Stimulated activated CD4-positive, alpha-beta T cell treated with anti-CD3 and anti-CD28 coated beads, Interleukin-1b, Interleukin-23, amount 100 ng/mL, for 1 hour (primary cell): Measurements from ENCODE around the gene ANO4.
"Not testable (repeated sequence)": the region's sequence is repeated elsewhere in the genome, so short reads cannot be mapped to it uniquely, and the experiment has no call there.

Experiments
- DNase-seq, 2 donors: peaks; one replicate each; pipeline ENCODE4 v3.0.0-alpha.2; 2020; ENCODE audit warnings: low read depth in 2 of 2

ANO4 gene

GRCh38 chr12:100989509-100989908 lies 194.9 kb downstream of the ANO4 start:
- not testable (repeated sequence) for DNase-seq

DNA sequence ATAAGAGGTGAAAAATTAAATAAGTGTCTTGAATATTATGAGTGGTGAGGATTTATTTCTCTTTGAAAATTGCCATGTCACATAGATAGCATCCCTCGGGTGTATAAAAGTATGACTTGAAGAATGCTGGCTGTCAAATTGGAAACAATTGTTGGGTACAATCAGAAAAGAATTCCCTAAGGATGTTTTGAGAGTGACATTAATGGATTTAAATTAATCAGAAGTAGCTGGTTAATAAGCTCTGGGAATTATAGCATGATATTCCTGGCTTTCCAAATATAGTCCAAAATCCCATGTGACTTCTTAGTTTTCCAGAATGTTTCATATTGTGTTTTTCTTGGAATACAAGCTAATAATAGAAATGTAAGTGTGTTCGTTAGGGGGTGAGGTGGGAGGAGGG lies 196.5 kb downstream of the ANO4 start:
- DNase-seq = no peak

DNA sequence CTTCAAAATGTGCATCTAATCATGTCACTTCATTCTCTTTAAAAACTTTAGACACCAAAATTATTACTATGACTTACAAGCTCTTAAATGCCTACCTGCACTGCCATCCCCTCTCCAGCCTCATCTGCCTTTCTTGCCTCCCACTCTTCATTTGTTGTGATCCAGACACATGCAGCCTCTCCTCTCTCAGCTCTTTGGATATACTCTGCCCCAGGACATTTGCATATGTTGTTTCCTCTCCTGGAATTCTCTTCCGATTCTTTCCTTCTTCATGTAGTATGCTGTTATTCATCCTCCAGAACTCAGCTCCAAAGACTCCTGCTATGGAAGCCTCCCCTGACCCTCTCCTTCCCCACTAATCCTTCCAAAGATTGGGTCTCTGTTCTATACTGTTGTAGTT lies 197.6 kb downstream of the ANO4 start:
- no peak for DNase-seq

DNA sequence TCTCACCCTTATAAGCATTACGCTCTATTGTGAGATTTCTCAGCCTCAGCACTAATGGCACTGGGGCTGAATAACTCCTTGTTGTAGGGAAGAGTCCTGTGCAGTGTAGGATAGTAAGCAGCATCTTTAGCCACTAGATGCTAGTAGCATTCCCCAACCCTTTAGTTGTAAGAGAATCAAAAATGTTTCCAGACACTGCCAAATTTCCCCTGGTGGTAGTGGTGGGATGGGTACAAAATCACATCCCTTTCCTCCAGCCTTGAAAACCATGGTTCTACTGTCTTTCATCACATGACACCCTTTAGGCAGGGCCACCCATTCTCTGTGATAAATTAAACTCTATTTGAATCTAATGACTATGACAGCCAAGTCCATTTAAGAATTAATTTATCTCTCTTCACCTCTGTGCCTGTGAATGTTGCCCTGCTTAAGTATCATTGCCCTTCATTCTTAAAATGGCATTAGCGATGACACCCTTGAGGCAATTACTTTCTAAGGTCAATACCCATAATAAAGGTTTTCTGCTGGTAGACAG lies 199.4 kb downstream of the ANO4 start:
- DNase-seq = no peak

DNA sequence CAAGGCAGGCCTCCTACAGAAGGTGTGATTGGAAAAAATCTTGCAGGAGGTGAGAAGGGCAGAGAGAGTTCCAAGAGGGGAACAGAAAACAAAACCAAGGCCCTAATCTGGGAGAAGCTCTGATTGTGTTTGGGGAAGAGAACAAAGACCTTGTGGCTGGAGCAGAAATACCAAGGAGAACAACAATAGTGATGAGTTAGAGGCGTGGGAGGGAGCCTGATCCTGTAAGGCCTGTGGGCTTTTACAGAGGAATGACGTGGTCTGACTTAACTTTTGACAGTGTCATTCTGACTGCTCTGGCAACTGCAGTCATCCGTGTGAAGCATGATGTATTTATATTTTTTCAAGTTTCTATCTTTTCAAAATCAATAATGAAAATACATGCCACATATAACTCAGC lies 200.6 kb downstream of the ANO4 start:
- no peak for DNase-seq

- DNase-seq = no peak
Measured at GRCh38 chr12:100995771-100996170, 201.2 kb downstream of the ANO4 start.

DNA sequence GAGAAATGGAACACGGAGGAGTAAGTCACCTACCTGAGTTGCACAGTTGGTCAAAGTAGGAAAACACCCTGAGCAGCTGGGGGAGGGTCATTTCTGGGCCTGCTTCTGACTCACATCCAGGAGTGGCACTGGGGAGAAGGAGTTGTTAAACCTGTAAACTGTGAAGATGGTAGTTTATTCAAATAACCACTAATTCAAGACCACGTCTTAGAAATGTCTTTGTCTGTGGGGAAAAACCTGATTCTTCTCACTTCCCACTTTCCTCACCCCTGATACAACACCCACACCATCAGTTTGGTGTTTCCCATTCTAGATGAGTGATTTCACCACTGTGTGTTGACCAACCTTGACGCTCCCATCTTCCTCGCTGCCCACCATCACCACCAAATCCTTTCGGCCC lies 207.1 kb downstream of the ANO4 start:
- DNase-seq = no peak

GRCh38 chr12:101002696-101003419 lies 208.3 kb downstream of the ANO4 start:
- no peak for DNase-seq

- DNase-seq = no peak
Measured at GRCh38 chr12:101004898-101005297, 210.3 kb downstream of the ANO4 start.

GRCh38 chr12:101009274-101009673 lies 214.7 kb downstream of the ANO4 start:
- DNase-seq = no peak

- no peak for DNase-seq
Measured at GRCh38 chr12:101010896-101011295, 216.3 kb downstream of the ANO4 start.

DNA sequence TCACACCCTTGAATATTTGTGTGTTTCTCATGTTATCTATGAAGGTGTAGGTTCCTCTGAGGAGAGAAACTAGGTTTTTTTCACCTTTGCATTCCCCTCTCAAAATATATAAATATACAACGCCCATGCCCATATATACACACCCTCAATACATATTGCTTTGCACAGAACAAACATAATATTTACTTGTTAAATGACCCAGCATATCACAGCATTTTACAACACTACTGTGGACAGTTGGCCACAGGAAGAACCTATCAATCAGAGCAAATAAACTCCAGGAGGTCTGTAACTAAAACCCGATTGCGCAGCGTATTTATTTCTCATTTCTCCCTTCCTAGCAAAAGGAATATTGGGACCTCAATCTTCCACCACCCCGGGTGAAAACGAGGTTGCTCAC lies 219.4 kb downstream of the ANO4 start:
- DNase-seq = no peak

GRCh38 chr12:101015044-101015443 lies 220.5 kb downstream of the ANO4 start:
- DNase-seq = no peak

GRCh38 chr12:101018540-101018939 lies 224.0 kb downstream of the ANO4 start:
- DNase-seq = no peak

DNA sequence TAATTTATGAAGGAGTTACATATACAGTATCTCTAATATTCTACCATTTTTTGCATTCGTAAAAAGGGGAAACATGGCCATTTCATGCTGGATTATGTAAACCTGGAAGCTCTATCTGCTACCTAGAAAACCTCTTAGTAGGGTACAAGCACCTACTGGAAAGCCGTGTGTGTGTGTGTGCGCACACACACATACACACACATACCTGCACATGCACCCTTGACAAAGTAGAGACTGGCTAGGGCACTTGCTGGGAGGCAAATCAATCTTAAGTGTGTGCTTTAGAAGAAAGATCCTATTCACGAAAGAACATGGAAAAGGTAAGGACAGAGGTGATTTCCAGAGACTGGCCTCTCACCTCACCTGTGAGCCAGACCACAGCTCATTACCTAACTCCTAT lies 224.6 kb downstream of the ANO4 start:
- DNase-seq = no peak

GRCh38 chr12:101019667-101020066 lies 225.1 kb downstream of the ANO4 start:
- no peak for DNase-seq

- DNase-seq = no peak
Measured at GRCh38 chr12:101021442-101021841, 226.9 kb downstream of the ANO4 start.

- no peak for DNase-seq
Measured at GRCh38 chr12:101021911-101022388, 227.4 kb downstream of the ANO4 start.

GRCh38 chr12:101027200-101027599 lies 232.6 kb downstream of the ANO4 start:
- DNase-seq = no peak

DNA sequence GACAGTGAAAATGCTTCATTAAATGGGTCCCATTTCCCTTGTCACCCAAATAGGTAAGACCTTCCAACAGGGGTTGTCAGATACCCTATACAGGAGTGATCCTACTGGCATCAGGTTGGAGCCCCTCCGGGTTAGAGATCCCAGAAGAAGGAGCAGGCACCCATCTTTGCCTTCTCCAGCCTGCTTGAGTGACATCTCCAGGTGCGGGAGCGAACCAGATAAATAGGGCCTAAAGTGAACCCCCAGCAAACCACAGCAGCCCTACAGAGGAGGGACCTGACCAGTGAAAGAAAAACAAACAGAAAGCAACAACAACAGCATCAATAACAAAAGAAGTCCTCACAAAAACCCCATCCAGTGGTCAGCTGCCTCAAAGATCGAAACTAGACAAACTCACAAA lies 233.2 kb downstream of the ANO4 start:
- no peak for DNase-seq

- DNase-seq = no peak
Measured at GRCh38 chr12:101038289-101038871, 243.8 kb downstream of the ANO4 start.

DNA sequence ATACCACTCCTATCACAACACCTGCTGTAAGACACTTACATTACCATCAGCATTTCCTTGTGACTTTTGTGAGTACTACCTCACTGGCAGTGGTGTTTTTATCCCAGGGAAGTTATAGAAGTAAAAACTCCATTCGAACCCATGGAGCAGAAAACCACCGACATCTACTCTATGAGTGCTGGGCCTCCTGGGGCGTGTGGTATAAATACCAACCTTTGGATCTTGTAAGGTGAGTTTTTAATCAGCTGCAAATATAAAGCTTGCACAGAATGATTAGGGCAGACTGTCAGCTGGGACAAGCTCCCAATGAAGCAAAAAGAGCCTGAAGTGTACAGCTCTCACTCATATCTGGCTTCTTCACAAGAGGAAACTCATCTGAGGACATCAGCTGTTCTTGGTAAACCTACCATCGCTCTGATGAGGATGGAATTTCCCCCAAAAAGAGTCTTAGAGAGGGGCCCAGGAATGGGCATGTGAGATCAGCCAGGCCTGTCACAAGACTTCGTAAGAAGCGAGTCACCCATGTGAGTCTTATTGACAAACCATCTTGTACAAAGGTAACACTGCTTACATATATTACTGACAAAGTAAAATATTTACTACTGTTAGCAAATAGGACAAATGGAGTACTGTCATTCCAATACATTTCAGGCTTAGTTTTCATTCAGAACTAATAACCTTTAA lies 245.4 kb downstream of the ANO4 start:
- no peak for DNase-seq

GRCh38 chr12:101040936-101041335 lies 246.4 kb downstream of the ANO4 start:
- no peak for DNase-seq
